Gastrocnemius medialis (tissue), 4 donors: ENCODE results near the gene SYF2. TPM values are rescaled to one million over a fixed set of nuclear protein-coding genes. Genes with fewer than 3 reads are reported as not detected.
"Not testable (repeated sequence)": the region's sequence is repeated elsewhere in the genome, so short reads cannot be mapped to it uniquely, and the experiment has no call there.

Source experiments
- ATAC-seq, 2 donors: fragments of 150-250 bp; one replicate each; pipeline ENCODE4 v1.9.1; 2016
- DNase-seq, 2 donors: peaks; one replicate each; pipeline ENCODE4 v3.0.0-alpha.2; 2019
- H3K27ac ChIP-seq, 4 donors: fragments of 200-600 bp; sonication (generic); 1 replicate in 1 of 4; 2 replicates in 3 of 4; pipeline ENCODE4 v1.5.1; 2016 to 2018; ENCODE audit warnings: mild to moderate bottlenecking in 2 of 4, moderate library complexity in 1 of 4
- H3K27me3 ChIP-seq, 3 donors: fragments of 200-600 bp; sonication (generic) in 2 of 3; 1 replicate in 1 of 3; 2 replicates in 2 of 3; pipeline versions ENCODE4 v1.5.1 to v1.6.0; 2016 to 2019; ENCODE audit warnings: mild to moderate bottlenecking in 1 of 3, moderate library complexity in 1 of 3
- H3K36me3 ChIP-seq, 2 donors: fragments of 200-600 bp; sonication (generic) in 1 of 2; one replicate each; pipeline ENCODE4 v1.5.1; 2017 to 2018
- H3K4me1 ChIP-seq, 2 donors: fragments of 200-600 bp; sonication (generic) in 1 of 2; one replicate each; pipeline ENCODE4 v1.5.1; 2016 to 2017; ENCODE audit warnings: mild to moderate bottlenecking in 2 of 2
- H3K4me3 ChIP-seq, 4 donors: fragments of 200-600 bp; sonication (generic) in 3 of 4; 1 replicate in 1 of 4; 2 replicates in 3 of 4; pipeline ENCODE4 v1.5.1; 2016 to 2019; ENCODE audit warnings: mild to moderate bottlenecking in 2 of 4
- H3K9me3 ChIP-seq, 3 donors: fragments of 200-600 bp; sonication (generic) in 2 of 3; 1 replicate in 1 of 3; 2 replicates in 2 of 3; pipeline ENCODE4 v1.5.1; 2016 to 2019
- POLR2A ChIP-seq, 2 donors: fragments of 450-650 bp; IDR thresholded peaks; one replicate each; pipeline ENCODE4 v1.6.1; 2017; ENCODE audit warnings: antibody characterized with exemption in 2 of 2, mild to moderate bottlenecking in 2 of 2, moderate library complexity in 2 of 2
- in situ Hi-C, 4 donors: fragments of 200-750 bp; cut with MboI; loops; one replicate each; pipeline versions ENCODE4 v1.15.0 to v1.8.0; 2017; ENCODE audit warnings: low sequenced_read_pairs in 4 of 4
- intact Hi-C: fragments of 100-400 bp; cut with DNase I; formaldehyde crosslinking; loops from one replicate; pipeline ENCODE4 v1.15.1; 2023; ENCODE audit warnings: low total_unique reads
- total RNA-seq, 4 donors: library from RNA; depleted of rRNA; stranded (reverse); fragments of >200 nt; gene quantifications; one replicate each; pipeline versions ENCODE4 v1.1.0 to v1.2.3, GENCODE V29; 2016
- TF ChIP-seq, protein P1 (sequence below), 5 experiments: fragments of 450-650 bp in 3 of 5; fragments of 200-600 bp in 2 of 5; sonication (generic) in 2 of 5; IDR thresholded peaks in 4 of 5; conservative IDR thresholded peaks in 1 of 5; 1 replicate in 4 of 5; 2 replicates in 1 of 5; pipeline ENCODE4 v1.5.1; 2016 to 2019; ENCODE audit warnings: antibody characterized with exemption in 5 of 5, mild to moderate bottlenecking in 3 of 5, moderate library complexity in 3 of 5

SYF2 gene
- total RNA-seq, 4 donors from 2014 or later: 49.1 to 67.4 (median 58.3) TPM

DNA sequence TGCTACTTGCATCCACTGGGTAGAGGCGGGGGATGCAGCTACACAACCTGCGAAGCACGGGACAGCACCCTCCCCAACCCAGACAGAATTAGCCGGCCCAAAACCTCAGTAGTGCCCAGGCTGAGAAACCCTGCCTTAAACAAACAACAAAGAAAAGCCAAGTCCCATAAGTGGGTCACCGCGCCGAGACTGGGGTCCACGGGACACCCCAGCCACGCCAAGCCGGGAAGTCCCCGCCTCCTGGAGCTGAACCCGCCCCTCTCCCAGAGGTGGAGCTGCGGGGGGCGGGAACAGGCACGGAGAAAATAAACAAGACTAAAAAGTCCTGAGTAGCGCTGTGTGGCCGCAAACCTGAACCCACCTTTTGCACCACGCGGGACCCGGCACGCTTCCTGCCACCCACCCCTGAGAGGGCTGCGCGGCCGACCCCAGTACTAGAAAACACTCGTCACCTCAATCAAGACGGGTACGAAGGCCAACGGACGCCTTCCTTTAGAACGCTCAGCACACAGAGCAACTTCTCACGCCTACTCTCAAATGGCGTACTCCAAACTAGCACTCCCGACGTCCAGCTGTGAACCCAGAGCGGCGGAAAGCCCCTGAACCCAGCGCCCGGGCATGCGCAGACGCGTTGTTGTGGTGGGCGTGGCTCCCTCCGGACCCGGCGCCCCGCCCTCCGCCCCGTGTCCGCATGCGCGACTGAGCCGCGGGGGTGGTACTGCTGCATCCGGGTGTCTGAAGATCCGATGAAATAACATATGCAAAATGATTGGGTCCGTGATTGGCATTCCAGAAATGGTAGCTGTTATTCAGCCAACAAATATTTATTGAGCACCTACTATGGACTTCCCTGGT lies 35.2 kb upstream of the SYF2 start:
- Histone ChIP-seq H3K27ac (peak overlapping the region; percentile 74 to 94 (median 91)), H3K4me3 (peak overlapping the region; percentile 61 to 79 (median 72))
- H3K36me3 ChIP-seq, H3K9me3 ChIP-seq, intact Hi-C loops, in situ Hi-C loops, H3K27me3 ChIP-seq, H3K4me1 ChIP-seq: not testable (repeated sequence)
- DNase-seq (peak; percentile 57 to 76), ATAC-seq (peak; percentile 91 to 94)
- TF ChIP-seq POLR2A (IDR thresholded peaks at IDR 0.05): peak in 1 of 2 donors; percentile 57

DNA sequence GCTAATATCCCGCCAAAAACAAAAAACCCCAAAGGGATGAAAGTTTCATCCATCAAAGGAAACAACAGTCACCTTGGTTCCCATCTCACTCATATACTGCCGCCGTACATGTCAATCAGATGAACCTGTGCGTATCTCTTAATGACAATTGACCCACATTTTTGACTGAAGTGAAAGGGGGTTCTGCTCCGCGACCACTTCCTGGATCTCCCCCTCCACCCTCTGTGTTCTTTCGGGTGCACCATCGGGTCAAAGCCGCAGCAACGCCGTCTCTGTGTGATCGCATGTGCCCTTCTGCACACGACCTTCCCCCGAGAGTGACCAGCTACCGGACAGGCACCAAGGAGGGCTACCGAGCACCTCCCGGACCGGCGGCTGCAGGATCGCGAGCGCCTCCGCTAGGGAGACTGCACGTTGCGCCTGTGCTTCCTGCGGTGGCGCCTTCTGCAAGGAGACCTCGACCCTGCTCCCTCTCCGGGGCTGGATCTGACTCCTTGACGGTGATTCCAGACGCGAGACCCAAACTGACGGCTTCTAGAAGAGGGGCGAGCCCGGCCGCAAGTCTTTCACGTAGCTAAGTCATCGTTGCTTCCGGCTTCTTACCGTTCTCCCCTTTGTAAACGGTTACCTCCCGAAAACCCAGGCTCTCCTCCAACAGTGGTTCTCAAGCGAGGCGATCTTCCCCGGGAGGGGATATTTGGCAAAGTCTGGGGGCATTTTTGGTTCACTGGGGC lies 34.4 kb upstream of the SYF2 start:
- ATAC-seq (peak; percentile 62 to 77), DNase-seq (peak in 1 of 2 donors; percentile 41)
- peak overlapping the region in 3 of 4 donors; percentile 89 to 94 (median 93) for H3K27ac ChIP-seq
- in situ Hi-C loops, intact Hi-C loops, H3K9me3 ChIP-seq, H3K36me3 ChIP-seq, H3K27me3 ChIP-seq, H3K4me1 ChIP-seq: not testable (repeated sequence)
- peak overlapping the region; percentile 61 to 72 (median 68) for H3K4me3 ChIP-seq
- TF ChIP-seq, protein P1, sequence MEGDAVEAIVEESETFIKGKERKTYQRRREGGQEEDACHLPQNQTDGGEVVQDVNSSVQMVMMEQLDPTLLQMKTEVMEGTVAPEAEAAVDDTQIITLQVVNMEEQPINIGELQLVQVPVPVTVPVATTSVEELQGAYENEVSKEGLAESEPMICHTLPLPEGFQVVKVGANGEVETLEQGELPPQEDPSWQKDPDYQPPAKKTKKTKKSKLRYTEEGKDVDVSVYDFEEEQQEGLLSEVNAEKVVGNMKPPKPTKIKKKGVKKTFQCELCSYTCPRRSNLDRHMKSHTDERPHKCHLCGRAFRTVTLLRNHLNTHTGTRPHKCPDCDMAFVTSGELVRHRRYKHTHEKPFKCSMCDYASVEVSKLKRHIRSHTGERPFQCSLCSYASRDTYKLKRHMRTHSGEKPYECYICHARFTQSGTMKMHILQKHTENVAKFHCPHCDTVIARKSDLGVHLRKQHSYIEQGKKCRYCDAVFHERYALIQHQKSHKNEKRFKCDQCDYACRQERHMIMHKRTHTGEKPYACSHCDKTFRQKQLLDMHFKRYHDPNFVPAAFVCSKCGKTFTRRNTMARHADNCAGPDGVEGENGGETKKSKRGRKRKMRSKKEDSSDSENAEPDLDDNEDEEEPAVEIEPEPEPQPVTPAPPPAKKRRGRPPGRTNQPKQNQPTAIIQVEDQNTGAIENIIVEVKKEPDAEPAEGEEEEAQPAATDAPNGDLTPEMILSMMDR (IDR thresholded peaks at IDR 0.05 in 4 of 5, conservative IDR thresholded peaks at IDR 0.05 in 1 of 5): peak in 1 of 5 experiments; percentile 35

- H3K27me3 ChIP-seq, H3K27ac ChIP-seq, intact Hi-C loops, ATAC-seq, H3K9me3 ChIP-seq, H3K4me3 ChIP-seq, in situ Hi-C loops, DNase-seq, H3K36me3 ChIP-seq: not testable (repeated sequence)
- H3K4me1 ChIP-seq: peaks cover 0 to 17% of the 10 kb centered on the region in 2 donors
Observed at GRCh38 chr1:25260336-25260735, 28.0 kb upstream of the SYF2 start.

DNA sequence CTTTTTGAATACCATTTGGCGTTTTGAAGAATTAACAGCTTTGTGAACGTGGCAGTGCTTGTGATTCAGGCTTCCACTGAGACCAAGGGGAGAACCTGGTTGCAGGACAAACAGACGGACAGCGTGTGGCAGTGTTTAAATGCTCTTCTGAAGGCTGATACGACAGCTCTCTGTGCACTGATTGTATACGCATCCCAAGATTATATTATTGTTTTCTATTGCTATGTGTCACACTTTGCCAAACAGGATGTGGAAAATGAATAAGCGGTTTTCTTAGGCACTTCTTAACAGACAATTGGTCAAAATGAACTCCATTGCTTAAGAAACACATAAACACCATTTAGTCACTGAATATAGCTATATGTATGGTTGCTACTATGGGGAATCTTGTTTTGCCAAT lies 27.5 kb upstream of the SYF2 start:
- H3K9me3 ChIP-seq, H3K27me3 ChIP-seq, H3K4me3 ChIP-seq, H3K27ac ChIP-seq, intact Hi-C loops, DNase-seq, ATAC-seq, H3K36me3 ChIP-seq: not testable (repeated sequence)
- in situ Hi-C loops: loop anchor here in 1 of 4 donors (10.0 kb wide), 1 partner anchor 85 kb away; no protein-coding TSS in a partner anchor
- peaks cover 0 to 17% of the 10 kb centered on the region in 2 donors for H3K4me1 ChIP-seq

DNA sequence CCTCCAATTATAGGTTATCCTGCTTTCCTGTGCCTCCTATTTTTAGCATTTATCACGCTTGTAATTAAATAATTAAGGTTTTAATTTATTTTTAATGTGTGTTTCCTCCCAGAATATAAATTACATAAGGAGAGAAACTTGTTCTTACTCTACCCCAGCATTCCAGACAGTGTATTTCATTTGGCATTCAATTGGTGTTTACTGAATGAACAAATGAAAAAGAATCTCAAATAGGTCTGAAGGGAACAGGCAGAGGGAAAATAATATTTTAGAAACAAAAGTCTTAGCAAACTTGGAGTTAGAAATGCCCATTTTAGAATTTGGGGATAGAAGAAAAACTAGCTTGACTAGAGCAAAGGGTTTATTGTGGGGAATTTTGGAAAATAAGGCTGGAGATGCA lies 24.9 kb upstream of the SYF2 start:
- Histone ChIP-seq H3K27me3 (no peaks in the 10 kb centered on the region), H3K4me3 (no peak overlapping the region), H3K27ac (no peak overlapping the region), H3K4me1 (peaks cover 0 to 17% of the 10 kb centered on the region in 2 donors), H3K9me3 (no peaks in the 10 kb centered on the region), H3K36me3 (peaks cover 0 to 2% of the 10 kb centered on the region in 2 donors)
- intact Hi-C loops (no loop called here), in situ Hi-C loops (loop anchor here in 1 of 4 donors (10.0 kb wide), 1 partner anchor 88 kb away; no protein-coding TSS in a partner anchor)
- ATAC-seq (no peak), DNase-seq (no peak)
- TF ChIP-seq, protein P1 (IDR thresholded peaks at IDR 0.05 in 4 of 5, conservative IDR thresholded peaks at IDR 0.05 in 1 of 5): no peak
- TF ChIP-seq POLR2A (IDR thresholded peaks at IDR 0.05): no peak

GRCh38 chr1:25256578-25256965 lies 24.3 kb upstream of the SYF2 start:
- ATAC-seq: no peak
- H3K9me3 ChIP-seq: no peaks in the 10 kb centered on the region
- H3K4me1 ChIP-seq: peaks cover 0 to 17% of the 10 kb centered on the region in 2 donors
- no peak for DNase-seq
- intact Hi-C loops (no loop called here), in situ Hi-C loops (loop anchor here in 1 of 4 donors (10.0 kb wide), 1 partner anchor 88 kb away; no protein-coding TSS in a partner anchor)
- no peaks in the 10 kb centered on the region for H3K27me3 ChIP-seq
- no peak overlapping the region for H3K27ac ChIP-seq
- no peak overlapping the region for H3K4me3 ChIP-seq
- TF ChIP-seq, protein P1 (IDR thresholded peaks at IDR 0.05 in 4 of 5, conservative IDR thresholded peaks at IDR 0.05 in 1 of 5): no peak
- TF ChIP-seq POLR2A (IDR thresholded peaks at IDR 0.05): no peak
- no peaks in the 10 kb centered on the region for H3K36me3 ChIP-seq
